ENCODE results near the gene CLEC14A.

Gene CLEC14A

DNA sequence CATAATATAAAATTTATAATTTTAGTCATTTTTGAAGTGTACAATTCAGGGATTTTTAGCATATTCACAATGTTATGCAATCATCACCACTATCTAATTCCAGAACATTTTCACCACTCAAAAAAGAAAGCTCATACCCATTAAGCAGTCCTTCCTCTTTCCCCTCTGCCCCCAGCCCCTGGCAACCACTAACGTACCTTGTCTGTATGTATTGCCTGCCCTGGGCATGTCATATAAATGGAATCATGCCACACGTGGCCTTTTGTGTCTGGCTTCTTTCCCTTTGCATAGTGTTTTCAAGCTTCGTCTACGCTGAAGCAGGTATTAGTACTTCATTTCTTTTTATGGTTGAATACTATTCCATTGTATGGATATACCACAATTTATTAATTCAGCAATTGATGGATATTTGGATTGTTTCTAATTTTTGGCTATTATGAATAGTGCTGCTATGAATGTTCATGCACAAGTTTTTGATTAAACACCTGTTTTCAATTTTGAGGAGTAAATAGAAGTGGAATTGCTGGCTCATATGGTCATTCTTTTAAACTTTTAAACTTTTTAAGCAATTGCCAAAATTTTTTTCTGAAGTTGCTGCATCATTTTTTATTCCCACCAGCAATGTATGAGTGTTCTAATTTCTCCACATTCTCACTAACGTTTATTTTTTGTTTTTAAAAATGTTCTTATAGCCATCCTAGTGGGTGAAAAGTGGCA is 49.8 kb downstream of the CLEC14A start:
- DNase-seq, result no peak

DNA sequence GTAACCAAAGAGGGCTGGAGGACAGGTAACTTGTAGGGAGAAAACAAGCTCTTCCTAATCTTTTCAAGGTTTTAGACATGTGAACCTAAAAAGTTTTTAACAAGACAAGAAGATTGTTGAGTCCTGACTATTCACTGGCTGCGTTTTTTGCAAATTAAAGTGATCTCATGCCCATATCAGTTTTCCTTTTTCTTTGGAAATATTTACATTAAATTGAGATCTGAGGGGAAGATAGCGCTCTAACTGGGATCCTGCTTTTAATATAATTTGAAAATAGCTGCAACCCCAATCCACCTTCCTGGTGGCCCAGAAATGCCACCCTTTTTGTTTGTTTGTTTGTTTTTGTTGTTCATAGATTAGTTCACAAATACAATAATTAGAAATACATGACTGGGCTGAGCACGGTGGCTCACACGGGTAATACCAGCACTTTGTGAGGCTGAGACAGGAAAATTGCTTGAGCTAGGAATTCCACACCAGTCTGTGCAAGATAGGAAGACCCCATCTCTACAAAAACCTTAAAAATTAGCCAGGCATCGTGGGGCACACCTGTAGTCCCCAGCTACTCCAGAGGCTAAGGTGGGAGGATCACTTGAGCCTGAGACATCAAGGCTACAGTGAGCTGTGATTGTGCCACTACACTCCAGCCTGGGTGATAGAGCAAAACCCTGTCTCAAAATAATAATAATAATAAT is 50.6 kb downstream of the CLEC14A start:
- DNase-seq, result no peak

DNA sequence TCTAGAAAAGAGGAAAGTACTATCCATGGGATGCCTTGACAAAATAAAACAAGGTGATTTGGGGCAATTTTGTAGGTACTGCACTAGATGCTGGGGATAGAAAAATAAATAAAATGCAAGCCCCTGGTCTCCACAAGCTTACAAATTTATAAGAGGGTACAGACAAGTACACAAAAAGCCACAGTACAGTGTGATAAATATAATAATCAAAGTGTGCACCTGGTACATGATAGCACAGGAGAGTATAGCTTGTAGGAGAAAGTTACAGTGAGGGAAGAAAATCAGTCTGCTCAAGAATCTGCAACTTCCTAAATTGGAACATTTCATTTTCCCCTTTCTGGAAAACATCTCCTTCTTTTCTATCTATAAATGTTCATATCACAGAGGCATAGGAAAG is 51.2 kb downstream of the CLEC14A start:
- no peak for DNase-seq

All from NCI-H524 treated with DMSO at 0.1 percent for 48 hours (cell line).